Measurements from ENCODE around the gene E2F3.

The E2F3 gene

DNA sequence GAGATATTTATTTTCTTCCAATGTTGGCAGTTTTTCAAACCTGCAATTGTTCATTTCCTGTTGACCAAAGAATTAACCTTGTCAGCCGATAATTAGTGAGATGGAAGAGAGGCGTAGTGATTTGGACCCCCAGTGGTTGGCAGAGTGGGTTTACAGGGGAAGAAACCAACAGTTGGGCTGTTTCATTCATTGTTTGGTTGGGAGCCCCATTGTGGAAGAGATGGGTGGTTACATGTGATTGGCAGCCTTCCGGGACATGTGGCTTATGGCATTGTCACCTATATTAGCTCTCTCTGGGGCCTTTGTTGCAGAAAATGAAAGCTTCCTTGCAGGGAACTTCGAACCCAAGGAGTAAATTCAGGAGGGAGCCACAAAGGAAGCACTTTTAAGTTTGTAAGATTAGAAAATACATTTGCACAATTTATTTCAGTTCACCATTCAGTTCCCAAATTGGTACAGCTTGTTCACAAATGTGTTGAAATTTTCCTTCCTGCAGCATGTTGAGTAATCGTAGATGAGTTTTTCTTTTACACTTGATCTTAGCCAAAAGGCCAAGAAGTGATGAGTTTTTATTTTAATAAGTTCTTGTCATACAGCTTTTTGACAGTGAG lies 82.3 kb downstream of the E2F3 start:
- no peak overlapping the region for H3K4me3 ChIP-seq (ENCODE audit: low read depth, low read length)
- no peak for DNase-seq (ENCODE audit: low read depth)
- TF ChIP-seq, protein P1, sequence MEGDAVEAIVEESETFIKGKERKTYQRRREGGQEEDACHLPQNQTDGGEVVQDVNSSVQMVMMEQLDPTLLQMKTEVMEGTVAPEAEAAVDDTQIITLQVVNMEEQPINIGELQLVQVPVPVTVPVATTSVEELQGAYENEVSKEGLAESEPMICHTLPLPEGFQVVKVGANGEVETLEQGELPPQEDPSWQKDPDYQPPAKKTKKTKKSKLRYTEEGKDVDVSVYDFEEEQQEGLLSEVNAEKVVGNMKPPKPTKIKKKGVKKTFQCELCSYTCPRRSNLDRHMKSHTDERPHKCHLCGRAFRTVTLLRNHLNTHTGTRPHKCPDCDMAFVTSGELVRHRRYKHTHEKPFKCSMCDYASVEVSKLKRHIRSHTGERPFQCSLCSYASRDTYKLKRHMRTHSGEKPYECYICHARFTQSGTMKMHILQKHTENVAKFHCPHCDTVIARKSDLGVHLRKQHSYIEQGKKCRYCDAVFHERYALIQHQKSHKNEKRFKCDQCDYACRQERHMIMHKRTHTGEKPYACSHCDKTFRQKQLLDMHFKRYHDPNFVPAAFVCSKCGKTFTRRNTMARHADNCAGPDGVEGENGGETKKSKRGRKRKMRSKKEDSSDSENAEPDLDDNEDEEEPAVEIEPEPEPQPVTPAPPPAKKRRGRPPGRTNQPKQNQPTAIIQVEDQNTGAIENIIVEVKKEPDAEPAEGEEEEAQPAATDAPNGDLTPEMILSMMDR (IDR thresholded peaks at IDR 0.05; ENCODE audit: insufficient read depth, low read depth, low read length, missing control alignments) = no peak

DNA sequence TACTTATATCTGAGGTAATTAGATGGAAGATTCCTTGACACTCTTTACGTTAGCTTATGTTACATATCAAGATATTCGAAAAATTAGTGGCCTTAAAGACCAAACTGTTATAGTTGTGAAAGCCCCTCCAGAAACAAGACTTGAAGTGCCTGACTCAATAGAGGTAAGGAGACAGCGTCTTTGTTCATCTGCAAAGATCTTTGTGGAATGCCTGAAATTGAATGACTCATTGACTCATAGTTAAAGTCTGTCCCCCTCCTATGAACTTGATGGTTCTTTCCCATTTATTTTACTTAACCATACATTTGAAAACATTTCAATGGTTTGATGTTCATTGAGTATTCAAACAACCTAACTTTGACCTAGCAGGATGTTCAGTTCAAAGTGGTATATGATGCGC lies 85.0 kb downstream of the E2F3 start:
- no peak for DNase-seq (ENCODE audit: low read depth)
- TF ChIP-seq, protein P1 (IDR thresholded peaks at IDR 0.05; ENCODE audit: insufficient read depth, low read depth, low read length, missing control alignments) = no peak
- no peak overlapping the region for H3K4me3 ChIP-seq (ENCODE audit: low read depth, low read length)

DNA sequence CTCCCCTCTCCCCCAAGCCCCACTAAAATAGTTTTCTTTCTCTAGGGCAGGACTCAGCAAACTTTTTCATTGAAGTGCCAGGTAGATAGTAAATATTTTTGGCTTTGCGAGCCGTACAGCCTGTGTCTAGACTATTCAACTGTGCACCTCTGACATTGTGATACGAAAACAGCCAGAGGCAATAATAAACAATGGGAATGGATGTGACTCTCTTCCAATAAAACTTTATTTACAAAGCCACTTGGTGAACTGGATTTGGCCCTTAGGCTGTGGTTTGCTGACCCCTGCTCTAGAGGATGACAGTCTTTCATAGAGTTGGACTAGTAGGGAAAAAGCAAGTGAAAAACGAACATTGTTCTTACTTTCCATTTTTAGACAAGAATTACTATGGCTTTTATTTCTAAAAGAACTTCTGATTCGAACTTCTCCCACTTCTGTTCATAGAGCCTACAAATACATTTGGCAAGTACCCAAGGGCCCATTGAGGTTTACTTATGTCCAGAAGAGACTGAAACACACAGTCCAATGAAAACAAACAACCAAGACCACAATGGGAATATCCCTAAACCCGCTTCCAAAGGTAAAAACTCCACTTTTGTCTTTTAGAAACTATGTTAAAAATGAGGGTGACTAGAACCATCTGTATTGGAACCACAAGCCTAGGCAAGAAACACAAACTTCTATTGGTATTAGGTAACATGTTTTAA lies 86.1 kb downstream of the E2F3 start:
- H3K4me3 ChIP-seq (ENCODE audit: low read depth, low read length) = no peak overlapping the region
- TF ChIP-seq, protein P1 (IDR thresholded peaks at IDR 0.05; ENCODE audit: insufficient read depth, low read depth, low read length, missing control alignments) = no peak
- no peak for DNase-seq (ENCODE audit: low read depth)

DNA sequence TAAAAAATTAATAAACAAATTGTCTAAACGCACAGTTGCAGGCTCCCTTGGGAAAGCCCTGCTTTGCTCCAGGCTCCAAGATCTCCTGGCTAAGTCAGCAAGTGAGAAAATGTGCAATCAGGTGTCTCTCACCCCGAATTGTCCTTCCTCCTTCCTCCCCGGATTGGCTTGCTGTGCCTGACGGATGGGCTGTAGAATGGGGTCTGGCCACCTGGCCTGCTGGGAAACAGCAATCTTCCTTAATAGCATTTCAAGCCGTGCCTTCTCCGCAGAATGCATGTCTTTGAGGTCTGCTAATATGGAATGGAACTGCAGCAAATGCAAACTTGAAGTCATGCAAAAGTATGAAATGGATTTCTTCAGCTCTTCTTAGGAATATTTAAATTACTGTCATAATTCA lies 88.9 kb downstream of the E2F3 start:
- DNase-seq (ENCODE audit: low read depth) = no peak
- TF ChIP-seq, protein P1 (IDR thresholded peaks at IDR 0.05; ENCODE audit: insufficient read depth, low read depth, low read length, missing control alignments) = no peak
- no peak overlapping the region for H3K4me3 ChIP-seq (ENCODE audit: low read depth, low read length)

DNA sequence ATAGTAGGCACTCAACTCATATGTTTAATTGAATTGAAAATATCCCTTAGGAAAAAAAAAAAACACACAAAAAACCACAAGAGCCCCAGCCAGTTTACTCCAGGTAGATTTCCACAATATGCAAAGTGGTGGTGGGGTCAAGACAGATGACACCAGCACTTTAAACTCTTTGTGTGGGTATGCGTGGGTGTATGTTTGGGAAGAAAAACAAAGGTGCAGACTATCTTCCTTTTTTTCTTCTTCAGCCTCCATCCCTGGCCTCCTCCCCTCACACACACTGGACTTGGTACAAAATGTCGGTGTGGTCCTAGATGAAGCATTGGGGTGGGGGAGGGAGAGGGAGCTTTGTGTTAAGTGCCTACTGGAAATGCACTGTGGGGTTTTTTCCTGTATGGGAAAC lies 90.4 kb downstream of the E2F3 start:
- no peak overlapping the region for H3K4me3 ChIP-seq (ENCODE audit: low read depth, low read length)
- TF ChIP-seq, protein P1 (IDR thresholded peaks at IDR 0.05; ENCODE audit: insufficient read depth, low read depth, low read length, missing control alignments) = no peak
- DNase-seq (ENCODE audit: low read depth) = no peak

DNA sequence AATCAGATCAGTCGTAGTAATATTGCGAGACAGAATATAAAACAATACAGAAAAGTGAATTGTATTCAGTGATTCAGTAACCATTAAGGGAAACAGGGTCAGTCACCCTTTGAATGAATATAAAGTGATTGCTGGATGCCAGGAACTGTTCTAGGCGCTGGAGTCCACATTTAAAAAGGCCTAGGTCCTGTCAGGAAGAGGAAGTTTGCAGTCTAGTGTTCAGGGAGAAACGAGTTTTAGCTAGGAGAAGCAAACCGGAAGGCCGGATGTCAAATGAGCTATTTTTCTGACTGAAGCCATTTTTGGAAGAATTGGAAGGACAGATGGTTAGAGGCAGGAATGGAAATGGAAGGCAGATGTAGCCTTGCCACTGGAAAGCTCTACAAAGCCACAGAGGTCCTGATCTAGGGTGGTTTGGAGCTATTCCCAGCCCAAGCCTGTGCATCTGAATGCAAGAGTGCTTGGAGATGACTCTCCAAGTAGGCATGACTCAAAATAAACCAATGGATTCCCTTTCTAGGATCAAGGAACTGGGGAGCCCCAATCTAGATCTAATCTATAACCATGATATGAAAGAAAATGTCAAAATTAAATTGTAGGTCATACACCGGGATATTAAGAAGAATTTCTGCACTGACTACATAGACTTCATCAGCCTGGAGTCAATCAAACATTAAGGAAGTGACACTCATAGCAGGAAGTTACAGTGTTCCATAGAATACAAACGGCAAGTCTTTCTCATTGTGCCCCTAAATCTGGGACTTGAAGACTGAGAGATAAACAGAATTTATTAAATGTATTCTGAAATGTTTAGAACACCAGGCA lies 95.7 kb downstream of the E2F3 start:
- TF ChIP-seq, protein P1 (IDR thresholded peaks at IDR 0.05; ENCODE audit: insufficient read depth, low read depth, low read length, missing control alignments) = no peak
- DNase-seq (ENCODE audit: low read depth) = no peak
- H3K4me3 ChIP-seq (ENCODE audit: low read depth, low read length) = no peak overlapping the region

Data from GM12865 (cell line).